PC-3 (cell line): ENCODE results near the gene ZFAND6. TPM values are rescaled to one million over a fixed set of nuclear protein-coding genes. Genes with fewer than 3 reads are reported as not detected.
"Not testable (repeated sequence)": the region's sequence is repeated elsewhere in the genome, so short reads cannot be mapped to it uniquely, and the experiment has no call there.

Experiments used
- ATAC-seq: fragments of 200-7000 bp; cut with Tn5 transposase; 2 replicates; pipeline ENCODE4 v1.9.1; 2020; ENCODE audit warnings: mild to moderate bottlenecking, moderate library complexity
- BruUV-seq: library from RNA; stranded (reverse); fragments of 400-500 nt; replicated peaks from 2 replicates; lab custom pipeline; 2021; lab: Mats Ljungman, UMichigan
- CTCF ChIA-PET: fragments of 300-600 bp; sonication (Branson Sonifier 250); formaldehyde crosslinking; loops from one replicate; lab custom pipeline; 2022; ENCODE audit warnings: antibody characterized with exemption; lab: Charles Lee
- POLR2A ChIA-PET: fragments of 300-600 bp; sonication (Branson Sonifier 250); formaldehyde crosslinking; loops from one replicate; lab custom pipeline; 2022; ENCODE audit warnings: antibody characterized with exemption; ENCODE audit not compliant: unreplicated experiment; lab: Charles Lee
- DNase-seq: peaks from one replicate; pipeline ENCODE4 v3.0.0-alpha.2; 2015
- H2AFZ ChIP-seq: fragments of 300-600 bp; sonication (generic); 2 replicates; pipeline ENCODE4 v1.6.0; 2016; ENCODE audit warnings: antibody characterized with exemption, low read length
- H3F3A ChIP-seq: fragments of 300-600 bp; sonication (generic); one replicate; pipeline ENCODE4 v1.6.0; 2017; ENCODE audit warnings: antibody characterized with exemption, low read length, control low read depth, mild to moderate bottlenecking; ENCODE audit not compliant: unreplicated experiment
- H3K27ac ChIP-seq: fragments of 300-600 bp; sonication (generic); 2 replicates; pipeline ENCODE4 v1.5.1; 2016; ENCODE audit warnings: mild to moderate bottlenecking, low read length
- H3K27me3 ChIP-seq: fragments of 300-600 bp; sonication (generic); 2 replicates; pipeline ENCODE4 v1.6.1; 2016; ENCODE audit warnings: low read length, mixed read lengths
- H3K36me3 ChIP-seq: fragments of 300-600 bp; sonication (generic); 2 replicates; pipeline ENCODE4 v1.6.1; 2016; ENCODE audit warnings: low read depth, mixed run types, low read length, mixed read lengths
- H3K4me1 ChIP-seq: fragments of 300-600 bp; sonication (generic); 2 replicates; pipeline ENCODE4 v1.5.1; 2016; ENCODE audit warnings: low read length; ENCODE audit not compliant: insufficient read depth
- H3K4me2 ChIP-seq: fragments of 300-600 bp; sonication (generic); 2 replicates; pipeline ENCODE4 v1.6.0; 2016; ENCODE audit warnings: low read length
- H3K4me3 ChIP-seq: fragments of 300-600 bp; sonication (generic); 2 replicates; pipeline ENCODE4 v1.5.1; 2016; ENCODE audit warnings: mild to moderate bottlenecking, low read length, mixed read lengths
- H3K79me2 ChIP-seq: fragments of 300-600 bp; sonication (generic); 2 replicates; pipeline ENCODE4 v1.6.1; 2017; ENCODE audit warnings: low read length, mixed read lengths
- H3K9ac ChIP-seq: fragments of 300-600 bp; sonication (generic); 2 replicates; pipeline ENCODE4 v1.6.0; 2016; ENCODE audit warnings: mild to moderate bottlenecking, low read length
- H3K9me2 ChIP-seq: fragments of 300-600 bp; sonication (generic); replicated peaks from 2 replicates; pipeline ENCODE4 v1.6.1; 2016; ENCODE audit warnings: mixed run types, low read length, mixed read lengths
- H3K9me3 ChIP-seq: fragments of 300-600 bp; sonication (generic); 2 replicates; pipeline ENCODE4 v1.6.1; 2016; ENCODE audit warnings: low read length, mixed read lengths
- H4K20me1 ChIP-seq: fragments of 300-600 bp; sonication (generic); 2 replicates; pipeline ENCODE4 v1.6.1; 2016; ENCODE audit warnings: low read length, mixed read lengths
- CTCF ChIP-seq: fragments of 300-600 bp; sonication (generic); conservative IDR thresholded peaks from 2 replicates; pipeline ENCODE4 v1.5.1; 2017; ENCODE audit warnings: antibody characterized with exemption, low read depth, mild to moderate bottlenecking, low read length
- EZH2 ChIP-seq: fragments of 300-600 bp; sonication (generic); IDR thresholded peaks from one replicate; pipeline ENCODE4 v1.6.1; 2017; ENCODE audit warnings: antibody characterized with exemption, mild to moderate bottlenecking, low read length; ENCODE audit not compliant: unreplicated experiment
- EZH2phosphoT487 ChIP-seq: fragments of 300-600 bp; sonication (generic); IDR thresholded peaks from 2 replicates; pipeline ENCODE4 v1.6.1; 2018; ENCODE audit warnings: mild to moderate bottlenecking, antibody characterized with exemption, low read length, borderline replicate concordance
- intact Hi-C: fragments of 100-400 bp; cut with micrococcal nuclease; formaldehyde crosslinking; loops from 2 replicates; pipeline ENCODE4 v1.9.0; 2023
- total RNA-seq: library from RNA; depleted of rRNA; stranded (reverse); fragments of >200 nt; gene quantifications from 2 replicates; pipeline ENCODE4 v1.2.3, GENCODE V29; 2014

The ZFAND6 gene
- total RNA-seq, 1 experiment from 2014 or later = 96.6 TPM

DNA sequence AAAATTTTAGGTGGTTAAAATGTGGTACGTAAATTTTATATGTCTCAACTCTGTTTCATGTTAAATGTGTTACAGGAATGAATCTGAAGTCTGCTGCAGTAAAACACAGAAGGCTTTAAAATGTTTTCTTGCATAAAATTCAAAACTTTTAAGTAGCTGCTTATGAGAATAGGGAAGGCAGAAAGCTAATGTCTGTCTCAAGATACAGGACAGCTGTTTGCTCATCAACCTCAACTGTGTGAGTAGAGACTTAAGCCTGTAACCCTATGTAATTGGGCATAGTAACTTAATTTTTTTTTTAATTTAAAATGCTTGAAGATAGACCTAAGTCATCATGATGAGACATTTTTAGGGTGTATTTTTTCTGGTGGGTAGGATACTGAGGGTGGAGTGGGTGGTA, 38.9 kb downstream of the ZFAND6 start:
- no peaks in the 10 kb centered on the region for H3K36me3 ChIP-seq
- DNase-seq = no peak
- BruUV-seq = no TSS peak
- peaks cover 20% of the 10 kb centered on the region for H4K20me1 ChIP-seq
- TF ChIP-seq EZH2 = no peak
- peaks cover 9% of the 10 kb centered on the region for H3K4me1 ChIP-seq
- H3K9me2 ChIP-seq = no peaks in the 10 kb centered on the region
- peaks cover 42% of the 10 kb centered on the region for H3K79me2 ChIP-seq
- intact Hi-C loops = no loop called here
- H3F3A ChIP-seq = no peaks in the 10 kb centered on the region
- H2AFZ ChIP-seq = no peak overlapping the region
- H3K27me3 ChIP-seq = no peaks in the 10 kb centered on the region
- no peak for ATAC-seq
- H3K27ac ChIP-seq = no peak overlapping the region
- H3K4me2 ChIP-seq = no peak overlapping the region
- no peak overlapping the region for H3K9ac ChIP-seq
- POLR2A ChIA-PET = no interaction called here
- H3K4me3 ChIP-seq = no peak overlapping the region
- CTCF ChIA-PET = no interaction called here
- no peaks in the 10 kb centered on the region for H3K9me3 ChIP-seq

DNA sequence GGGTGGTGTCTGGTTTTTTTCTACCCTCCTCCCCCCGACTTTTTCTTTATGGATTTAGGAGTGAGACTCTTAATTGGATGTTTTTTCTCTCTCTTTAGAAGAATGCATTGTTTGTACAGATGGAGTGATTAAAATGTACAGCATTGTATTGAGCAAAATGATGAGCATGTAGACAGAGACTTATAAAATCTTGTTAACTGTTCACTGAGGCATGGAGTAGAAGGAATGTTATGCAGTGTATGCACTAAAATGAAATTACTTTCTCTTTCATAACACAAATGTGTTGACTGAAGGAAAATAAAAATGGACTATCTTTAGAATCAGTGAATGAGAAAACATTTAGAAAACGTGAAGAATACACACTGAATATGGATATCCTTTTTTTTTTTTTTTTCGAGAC, 39.8 kb downstream of the ZFAND6 start:
- no TSS peak for BruUV-seq
- no peaks in the 10 kb centered on the region for H3K9me2 ChIP-seq
- H3K9me3 ChIP-seq = no peaks in the 10 kb centered on the region
- no peaks in the 10 kb centered on the region for H3K36me3 ChIP-seq
- no peak overlapping the region for H3K9ac ChIP-seq
- H3K4me2 ChIP-seq = no peak overlapping the region
- ChIA-PET POLR2A (no interaction called here), CTCF (no interaction called here)
- no peak overlapping the region for H2AFZ ChIP-seq
- peaks cover 46% of the 10 kb centered on the region for H3K79me2 ChIP-seq
- peaks cover under 1% of the 10 kb centered on the region; the same call in 1 of the 2 replicates for H3K4me1 ChIP-seq
- H4K20me1 ChIP-seq = peaks cover 12% of the 10 kb centered on the region
- intact Hi-C loops = no loop called here
- TF ChIP-seq EZH2 = no peak
- no peak for TF ChIP-seq EZH2phosphoT487
- no peak for TF ChIP-seq CTCF
- no peak overlapping the region for H3K4me3 ChIP-seq
- H3K27me3 ChIP-seq = no peaks in the 10 kb centered on the region
- H3K27ac ChIP-seq = no peak overlapping the region
- DNase-seq = no peak
- no peaks in the 10 kb centered on the region for H3F3A ChIP-seq
- ATAC-seq = no peak

DNA sequence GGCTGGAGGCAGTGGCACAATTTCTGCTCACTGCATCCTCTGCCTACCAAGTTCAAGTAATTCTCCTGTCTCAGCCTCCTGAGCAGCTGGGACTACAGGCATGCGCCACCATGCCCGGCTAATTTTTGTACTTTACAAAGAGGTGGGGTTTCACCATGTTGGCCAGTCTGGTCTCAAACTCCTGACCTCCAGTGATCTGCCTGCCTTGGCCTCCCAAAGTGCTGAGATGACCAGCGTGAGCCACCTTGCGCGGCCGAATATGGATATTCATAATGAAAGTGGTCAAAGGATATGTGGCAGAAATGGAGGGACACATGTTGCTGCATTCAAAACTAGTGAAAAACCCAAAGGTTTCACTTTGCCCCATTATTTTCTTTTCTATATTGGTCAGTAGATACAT, 40.2 kb downstream of the ZFAND6 start:
- H3K27ac ChIP-seq, H2AFZ ChIP-seq, H3K9me2 ChIP-seq, H3K9ac ChIP-seq, POLR2A ChIA-PET, intact Hi-C loops, H3K4me3 ChIP-seq, H3K4me2 ChIP-seq, H3K4me1 ChIP-seq, H3K9me3 ChIP-seq, DNase-seq, H3K36me3 ChIP-seq, H3K27me3 ChIP-seq, H3F3A ChIP-seq, ATAC-seq, BruUV-seq, CTCF ChIA-PET: not testable (repeated sequence)
- Histone ChIP-seq H3K79me2 (peaks cover 42% of the 10 kb centered on the region), H4K20me1 (peaks cover 13% of the 10 kb centered on the region)

DNA sequence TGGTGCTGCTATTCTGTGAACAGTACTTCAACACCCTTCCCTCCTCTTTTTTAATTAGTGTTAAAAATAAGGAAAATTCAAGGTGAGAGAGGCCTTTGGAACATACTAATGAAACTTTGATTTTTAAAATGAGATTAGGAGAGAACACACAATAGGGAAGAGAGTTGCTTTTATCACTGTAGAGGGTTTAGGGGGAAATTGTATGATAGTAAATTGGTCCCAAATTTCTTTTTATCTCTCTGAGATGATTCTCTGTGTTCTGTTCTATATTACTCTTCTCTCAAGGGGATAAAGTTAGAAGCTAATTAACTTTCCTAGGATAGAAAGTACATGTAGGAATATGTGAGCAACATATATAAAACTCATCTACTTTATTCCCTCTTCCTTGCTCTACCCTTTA, 40.8 kb downstream of the ZFAND6 start:
- H3K9ac ChIP-seq = no peak overlapping the region
- BruUV-seq = no TSS peak
- DNase-seq (no peak), ATAC-seq (no peak)
- peaks cover 16% of the 10 kb centered on the region for H4K20me1 ChIP-seq
- no peaks in the 10 kb centered on the region for H3K9me2 ChIP-seq
- POLR2A ChIA-PET = no interaction called here
- H2AFZ ChIP-seq = no peak overlapping the region
- H3K4me3 ChIP-seq = no peak overlapping the region
- CTCF ChIA-PET = no interaction called here
- no peak for TF ChIP-seq EZH2phosphoT487
- TF ChIP-seq CTCF = no peak
- TF ChIP-seq EZH2 = no peak
- H3K79me2 ChIP-seq = peaks cover 37% of the 10 kb centered on the region
- no peaks in the 10 kb centered on the region for H3K9me3 ChIP-seq
- intact Hi-C loops = no loop called here
- H3K4me1 ChIP-seq = peaks cover 10% of the 10 kb centered on the region
- no peaks in the 10 kb centered on the region for H3K36me3 ChIP-seq
- no peaks in the 10 kb centered on the region for H3K27me3 ChIP-seq
- no peak overlapping the region for H3K4me2 ChIP-seq
- H3K27ac ChIP-seq = no peak overlapping the region
- peaks cover 5% of the 10 kb centered on the region for H3F3A ChIP-seq
